Measurements from ENCODE around the gene TMEM132D.

The TMEM132D gene

GRCh38 chr12:129440278-129440677 is 463.5 kb downstream of the TMEM132D start:
- no peak for DNase-seq (ENCODE audit: low read depth)

GRCh38 chr12:129434790-129435189 is 469.0 kb downstream of the TMEM132D start:
- no peak for DNase-seq (ENCODE audit: low read depth)

GRCh38 chr12:129428240-129428936 is 475.4 kb downstream of the TMEM132D start:
- DNase-seq (ENCODE audit: low read depth) = no peak

- no peak for DNase-seq (ENCODE audit: low read depth)
Observed at GRCh38 chr12:129423041-129423580, 480.7 kb downstream of the TMEM132D start.

GRCh38 chr12:129413295-129413694 is 490.5 kb downstream of the TMEM132D start:
- DNase-seq (ENCODE audit: low read depth) = no peak

GRCh38 chr12:129409281-129409680 is 494.5 kb downstream of the TMEM132D start:
- DNase-seq (ENCODE audit: low read depth) = no peak

- no peak for DNase-seq (ENCODE audit: low read depth)
Observed at GRCh38 chr12:129404556-129404955, 499.3 kb downstream of the TMEM132D start.

GRCh38 chr12:129401572-129401971 is 502.3 kb downstream of the TMEM132D start:
- DNase-seq (ENCODE audit: low read depth) = no peak

- DNase-seq (ENCODE audit: low read depth) = no peak
Observed at GRCh38 chr12:129394177-129394825, 509.5 kb downstream of the TMEM132D start.

- no peak for DNase-seq (ENCODE audit: low read depth)
Observed at GRCh38 chr12:129393357-129393937, 510.4 kb downstream of the TMEM132D start.

GRCh38 chr12:129385637-129385990 is 518.2 kb downstream of the TMEM132D start:
- no peak for DNase-seq (ENCODE audit: low read depth)

- no peak for DNase-seq (ENCODE audit: low read depth)
Observed at GRCh38 chr12:129383956-129384355, 519.9 kb downstream of the TMEM132D start.

- no peak for DNase-seq (ENCODE audit: low read depth)
Observed at GRCh38 chr12:129381715-129382114, 522.1 kb downstream of the TMEM132D start.

GRCh38 chr12:129379076-129379804 is 524.6 kb downstream of the TMEM132D start:
- DNase-seq (ENCODE audit: low read depth) = no peak

GRCh38 chr12:129378496-129378895 is 525.3 kb downstream of the TMEM132D start:
- DNase-seq (ENCODE audit: low read depth) = no peak

- no peak for DNase-seq (ENCODE audit: low read depth)
Observed at GRCh38 chr12:129373746-129374145, 530.1 kb downstream of the TMEM132D start.

GRCh38 chr12:129372876-129373275 is 530.9 kb downstream of the TMEM132D start:
- DNase-seq (ENCODE audit: low read depth) = no peak

GRCh38 chr12:129372348-129372747 is 531.5 kb downstream of the TMEM132D start:
- DNase-seq (ENCODE audit: low read depth) = no peak

GRCh38 chr12:129371268-129371667 is 532.6 kb downstream of the TMEM132D start:
- DNase-seq (ENCODE audit: low read depth) = no peak

- no peak for DNase-seq (ENCODE audit: low read depth)
Observed at GRCh38 chr12:129366656-129367055, 537.2 kb downstream of the TMEM132D start.

GRCh38 chr12:129363041-129363440 is 540.8 kb downstream of the TMEM132D start:
- no peak for DNase-seq (ENCODE audit: low read depth)

GRCh38 chr12:129357233-129357632 is 546.6 kb downstream of the TMEM132D start:
- no peak for DNase-seq (ENCODE audit: low read depth)

- DNase-seq (ENCODE audit: low read depth) = no peak
Observed at GRCh38 chr12:129351481-129351880, 552.3 kb downstream of the TMEM132D start.

Measured in activated T-cell treated with anti-CD3 and anti-CD28 coated beads for 48 hours (primary cell).